ENCODE results near the gene DOCK2. TPM values are rescaled to one million over a fixed set of nuclear protein-coding genes. Genes with fewer than 3 reads are reported as not detected.

Gene DOCK2
- total RNA-seq, 2 experiments from 2014 or later: 161 to 205 TPM

DNA sequence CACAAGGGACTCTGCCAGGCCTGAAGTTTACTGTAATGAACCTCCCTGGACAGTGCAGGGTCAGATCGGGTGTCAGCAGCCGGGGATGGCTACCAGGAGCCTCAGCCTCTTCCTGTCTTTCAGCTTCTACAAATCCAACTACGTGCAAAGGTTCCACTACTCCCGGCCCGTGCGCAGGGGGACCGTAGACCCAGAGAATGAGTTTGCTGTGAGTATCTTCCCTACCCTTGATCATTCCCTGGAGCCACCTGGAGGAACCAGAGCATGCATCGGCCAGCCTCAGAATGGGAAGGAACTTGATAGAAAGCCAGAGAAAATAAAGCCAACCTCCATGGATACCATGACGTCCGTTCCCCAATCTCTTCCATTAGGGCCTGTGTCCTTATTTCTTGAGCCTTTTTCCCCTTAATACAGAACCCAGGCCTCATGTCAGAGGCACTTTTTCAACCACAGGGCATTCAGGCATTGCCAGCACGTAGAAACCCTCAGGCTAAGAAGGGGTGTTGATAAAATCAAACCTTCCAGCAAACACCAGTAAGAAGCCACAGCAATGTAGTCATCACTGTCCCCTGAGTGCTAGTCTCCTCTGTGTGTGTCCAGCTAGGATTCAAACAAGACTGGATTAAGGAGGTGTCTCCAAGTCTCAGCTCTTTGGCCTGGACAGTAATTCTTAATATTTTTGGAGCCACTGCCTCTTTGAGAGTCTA, 419.6 kb downstream of the DOCK2 start:
- Histone ChIP-seq H3K4me3 (ENCODE audit: low read depth, low read length, poor library complexity, severe bottlenecking) (no peak overlapping the region), H3K79me2 (ENCODE audit: insufficient read depth, low read depth, low read length) (no peaks in the 10 kb centered on the region), H3K27ac (ENCODE audit: low read depth, low read length, poor library complexity, severe bottlenecking) (no peak overlapping the region), H2AFZ (ENCODE audit: low read length) (no peak overlapping the region), H3K4me1 (ENCODE audit: insufficient read depth, low read length, poor library complexity, severe bottlenecking) (no peaks in the 10 kb centered on the region), H3K4me2 (ENCODE audit: low read length) (no peak overlapping the region), H3K9me3 (ENCODE audit: low read length) (no peaks in the 10 kb centered on the region), H3K36me3 (ENCODE audit: insufficient read depth, low read length) (peaks cover 79% of the 10 kb centered on the region), H3K9me2 (ENCODE audit: insufficient read depth, low read length) (no peaks in the 10 kb centered on the region), H4K20me1 (ENCODE audit: insufficient read depth, low read length) (no peaks in the 10 kb centered on the region)
- POLR2A ChIA-PET: no interaction called here
- CTCF ChIA-PET (ENCODE audit: unreplicated experiment): no interaction called here
- intact Hi-C loops (cut with micrococcal nuclease; ENCODE audit: unreplicated experiment): no loop called here
- no TSS peak for BruUV-seq (replicated peaks)
- DNase-seq (ENCODE audit: low spot score): no peak
- no peak for TF ChIP-seq EZH2phosphoT487 (IDR thresholded peaks at IDR 0.05; ENCODE audit: borderline replicate concordance, low read depth, low read length)
- TF ChIP-seq, protein P1, sequence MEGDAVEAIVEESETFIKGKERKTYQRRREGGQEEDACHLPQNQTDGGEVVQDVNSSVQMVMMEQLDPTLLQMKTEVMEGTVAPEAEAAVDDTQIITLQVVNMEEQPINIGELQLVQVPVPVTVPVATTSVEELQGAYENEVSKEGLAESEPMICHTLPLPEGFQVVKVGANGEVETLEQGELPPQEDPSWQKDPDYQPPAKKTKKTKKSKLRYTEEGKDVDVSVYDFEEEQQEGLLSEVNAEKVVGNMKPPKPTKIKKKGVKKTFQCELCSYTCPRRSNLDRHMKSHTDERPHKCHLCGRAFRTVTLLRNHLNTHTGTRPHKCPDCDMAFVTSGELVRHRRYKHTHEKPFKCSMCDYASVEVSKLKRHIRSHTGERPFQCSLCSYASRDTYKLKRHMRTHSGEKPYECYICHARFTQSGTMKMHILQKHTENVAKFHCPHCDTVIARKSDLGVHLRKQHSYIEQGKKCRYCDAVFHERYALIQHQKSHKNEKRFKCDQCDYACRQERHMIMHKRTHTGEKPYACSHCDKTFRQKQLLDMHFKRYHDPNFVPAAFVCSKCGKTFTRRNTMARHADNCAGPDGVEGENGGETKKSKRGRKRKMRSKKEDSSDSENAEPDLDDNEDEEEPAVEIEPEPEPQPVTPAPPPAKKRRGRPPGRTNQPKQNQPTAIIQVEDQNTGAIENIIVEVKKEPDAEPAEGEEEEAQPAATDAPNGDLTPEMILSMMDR (conservative IDR thresholded peaks at IDR 0.05; ENCODE audit: low read length): no peak

DNA sequence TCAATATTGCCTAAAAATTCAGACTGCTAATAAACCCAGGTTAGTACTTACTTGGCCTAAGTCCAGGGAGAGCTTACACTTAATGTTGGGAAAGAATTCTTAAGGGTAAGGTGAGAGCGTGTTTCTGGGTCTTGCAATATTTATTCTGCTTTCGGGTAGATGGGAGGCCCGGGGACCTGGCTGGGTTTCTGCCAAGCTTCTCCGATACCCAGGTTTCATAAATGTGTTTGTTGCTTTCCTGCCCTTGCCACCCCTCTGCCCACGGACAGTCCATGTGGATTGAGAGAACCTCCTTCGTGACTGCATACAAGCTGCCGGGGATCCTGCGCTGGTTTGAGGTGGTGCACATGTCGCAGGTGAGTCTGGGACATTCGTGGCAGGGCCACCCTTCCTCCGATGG, 420.2 kb downstream of the DOCK2 start:
- H3K27ac ChIP-seq (ENCODE audit: low read depth, low read length, poor library complexity, severe bottlenecking): no peak overlapping the region
- H4K20me1 ChIP-seq (ENCODE audit: insufficient read depth, low read length): no peaks in the 10 kb centered on the region
- peaks cover 77% of the 10 kb centered on the region for H3K36me3 ChIP-seq (ENCODE audit: insufficient read depth, low read length)
- TF ChIP-seq, protein P1 (conservative IDR thresholded peaks at IDR 0.05; ENCODE audit: low read length): no peak
- TF ChIP-seq EZH2phosphoT487 (IDR thresholded peaks at IDR 0.05; ENCODE audit: borderline replicate concordance, low read depth, low read length): no peak
- no peaks in the 10 kb centered on the region for H3K79me2 ChIP-seq (ENCODE audit: insufficient read depth, low read depth, low read length)
- DNase-seq (ENCODE audit: low spot score): no peak
- no peaks in the 10 kb centered on the region for H3K9me3 ChIP-seq (ENCODE audit: low read length)
- H3K4me2 ChIP-seq (ENCODE audit: low read length): no peak overlapping the region
- no peak overlapping the region for H2AFZ ChIP-seq (ENCODE audit: low read length)
- intact Hi-C loops (cut with micrococcal nuclease; ENCODE audit: unreplicated experiment): no loop called here
- POLR2A ChIA-PET: no interaction called here
- H3K4me3 ChIP-seq (ENCODE audit: low read depth, low read length, poor library complexity, severe bottlenecking): no peak overlapping the region
- H3K4me1 ChIP-seq (ENCODE audit: insufficient read depth, low read length, poor library complexity, severe bottlenecking): no peaks in the 10 kb centered on the region
- CTCF ChIA-PET (ENCODE audit: unreplicated experiment): no interaction called here
- TSS peak; percentile 5 for BruUV-seq (replicated peaks)
- H3K9me2 ChIP-seq (ENCODE audit: insufficient read depth, low read length): no peaks in the 10 kb centered on the region

DNA sequence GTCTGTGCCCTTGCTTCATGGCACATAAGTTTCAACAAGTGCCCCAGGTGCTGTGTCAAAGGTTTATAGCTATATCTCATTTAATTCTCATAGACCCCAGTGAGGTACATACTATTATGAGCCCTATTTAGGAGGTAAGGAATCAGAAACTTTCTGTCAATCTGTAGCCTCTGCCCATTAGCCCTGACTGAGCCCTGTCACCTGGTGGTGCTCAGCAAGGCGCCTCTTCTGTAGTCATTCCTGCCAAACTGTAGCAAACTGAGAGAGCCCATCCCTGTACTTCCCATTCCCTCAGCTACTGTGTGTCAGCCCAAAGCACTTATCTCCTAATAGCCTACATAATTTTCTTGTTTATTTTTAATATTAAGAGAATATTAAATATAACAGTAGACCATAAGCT, 422.1 kb downstream of the DOCK2 start:
- peaks cover 79% of the 10 kb centered on the region for H3K36me3 ChIP-seq (ENCODE audit: insufficient read depth, low read length)
- no peak for TF ChIP-seq EZH2phosphoT487 (IDR thresholded peaks at IDR 0.05; ENCODE audit: borderline replicate concordance, low read depth, low read length)
- TF ChIP-seq, protein P1 (conservative IDR thresholded peaks at IDR 0.05; ENCODE audit: low read length): no peak
- H3K4me3 ChIP-seq (ENCODE audit: low read depth, low read length, poor library complexity, severe bottlenecking): no peak overlapping the region
- H3K79me2 ChIP-seq (ENCODE audit: insufficient read depth, low read depth, low read length): no peaks in the 10 kb centered on the region
- no peak overlapping the region for H3K4me2 ChIP-seq (ENCODE audit: low read length)
- H2AFZ ChIP-seq (ENCODE audit: low read length): no peak overlapping the region
- H4K20me1 ChIP-seq (ENCODE audit: insufficient read depth, low read length): no peaks in the 10 kb centered on the region
- no TSS peak for BruUV-seq (replicated peaks)
- no peaks in the 10 kb centered on the region for H3K9me3 ChIP-seq (ENCODE audit: low read length)
- ChIA-PET CTCF (ENCODE audit: unreplicated experiment) (interaction anchor here (1.1 kb wide), 1 partner anchor 9 kb away, joined by 3 read pairs; no protein-coding TSS in a partner anchor), POLR2A (interaction anchor here (0.6 kb wide), 3 partner anchors 1001 to 1314 kb away, joined by 3 to 7 read pairs (median 5); no protein-coding TSS in a partner anchor)
- DNase-seq (ENCODE audit: low spot score): no peak
- H3K4me1 ChIP-seq (ENCODE audit: insufficient read depth, low read length, poor library complexity, severe bottlenecking): no peaks in the 10 kb centered on the region
- H3K27ac ChIP-seq (ENCODE audit: low read depth, low read length, poor library complexity, severe bottlenecking): no peak overlapping the region
- intact Hi-C loops (cut with micrococcal nuclease; ENCODE audit: unreplicated experiment): no loop called here
- no peaks in the 10 kb centered on the region for H3K9me2 ChIP-seq (ENCODE audit: insufficient read depth, low read length)

All from OCI-LY7 (cell line).